RWPE1 (cell line): ENCODE results near the gene HSPG2.

Experiments
- CTCF ChIA-PET: fragments of 350-600 bp; sonication (Branson Sonifier 250); formaldehyde crosslinking; extraction: SDS; loops from one replicate; lab custom pipeline; 2021; lab: Yijun Ruan, JAX
- POLR2A ChIA-PET: fragments of 400-600 bp; formaldehyde crosslinking; extraction: SDS; loops from one replicate; lab custom pipeline; 2020; ENCODE audit warnings: antibody characterized with exemption; ENCODE audit not compliant: low non-redundant PET; lab: Yijun Ruan, JAX
- DNase-seq: peaks from one replicate; pipeline ENCODE4 v3.0.0; 2012; ENCODE audit warnings: low spot score
- H3K27ac ChIP-seq: fragments of 450-650 bp; 2 replicates; pipeline ENCODE4 v1.5.1; 2017
- CTCF ChIP-seq: fragments of 450-650 bp; conservative IDR thresholded peaks from 2 replicates; pipeline ENCODE4 v1.5.1; 2017; ENCODE audit warnings: low read depth, mild to moderate bottlenecking

The HSPG2 gene

GRCh38 chr1:21876267-21876666 is 60.8 kb downstream of the HSPG2 start:
- CTCF ChIA-PET: no interaction called here
- no peak for DNase-seq
- TF ChIP-seq CTCF: no peak
- H3K27ac ChIP-seq: no peak overlapping the region
- POLR2A ChIA-PET: no interaction called here

DNA sequence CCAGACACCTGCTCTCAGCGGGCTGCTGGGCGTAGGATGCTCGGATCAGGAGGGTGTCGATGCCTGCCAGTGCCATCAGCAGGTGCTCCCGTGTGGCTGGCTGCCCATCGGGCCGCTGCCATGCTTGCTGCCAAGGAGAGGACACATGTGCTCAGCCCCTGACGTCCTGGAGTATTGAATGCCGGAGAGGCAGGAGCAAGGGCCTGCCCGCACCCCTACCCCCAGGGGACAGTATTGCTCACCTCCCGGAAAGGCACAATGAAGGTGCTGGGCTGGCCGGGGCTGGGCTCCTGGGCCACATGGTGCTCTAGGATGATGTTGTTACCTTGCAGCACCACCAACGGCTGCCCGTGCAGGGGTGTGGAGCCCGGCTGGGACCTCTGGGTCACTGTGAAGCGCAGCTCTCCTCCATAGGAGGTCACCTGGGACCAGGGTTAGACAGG is 61.5 kb downstream of the HSPG2 start:
- TF ChIP-seq CTCF: no peak
- POLR2A ChIA-PET: no interaction called here
- CTCF ChIA-PET: no interaction called here
- DNase-seq: no peak
- H3K27ac ChIP-seq: no peak overlapping the region

GRCh38 chr1:21874778-21875547 is 62.1 kb downstream of the HSPG2 start:
- no peak for TF ChIP-seq CTCF
- DNase-seq: no peak
- ChIA-PET CTCF (no interaction called here), POLR2A (no interaction called here)
- no peak overlapping the region for H3K27ac ChIP-seq

DNA sequence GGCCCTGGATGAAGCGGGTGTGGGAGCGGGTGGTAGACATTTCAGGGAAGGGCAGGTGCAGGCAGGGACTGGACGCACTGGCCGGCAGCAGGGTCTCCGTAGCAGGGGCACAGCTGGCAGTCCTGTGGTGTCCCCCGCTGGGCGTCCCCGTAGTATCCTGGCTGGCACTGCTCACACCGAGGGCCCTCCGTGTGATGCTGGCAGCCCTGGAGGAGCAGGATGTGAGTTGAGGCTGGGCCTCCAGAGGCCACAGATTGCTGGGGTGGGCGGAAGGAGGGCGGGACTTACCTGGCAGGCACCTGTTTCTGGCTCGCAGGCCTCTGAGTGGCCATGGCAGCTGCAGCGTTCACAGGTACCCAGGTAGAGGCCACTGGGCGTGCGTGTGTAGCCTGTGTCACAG is 62.8 kb downstream of the HSPG2 start:
- no peak for TF ChIP-seq CTCF
- POLR2A ChIA-PET: no interaction called here
- DNase-seq: no peak
- no peak overlapping the region for H3K27ac ChIP-seq
- CTCF ChIA-PET: no interaction called here

DNA sequence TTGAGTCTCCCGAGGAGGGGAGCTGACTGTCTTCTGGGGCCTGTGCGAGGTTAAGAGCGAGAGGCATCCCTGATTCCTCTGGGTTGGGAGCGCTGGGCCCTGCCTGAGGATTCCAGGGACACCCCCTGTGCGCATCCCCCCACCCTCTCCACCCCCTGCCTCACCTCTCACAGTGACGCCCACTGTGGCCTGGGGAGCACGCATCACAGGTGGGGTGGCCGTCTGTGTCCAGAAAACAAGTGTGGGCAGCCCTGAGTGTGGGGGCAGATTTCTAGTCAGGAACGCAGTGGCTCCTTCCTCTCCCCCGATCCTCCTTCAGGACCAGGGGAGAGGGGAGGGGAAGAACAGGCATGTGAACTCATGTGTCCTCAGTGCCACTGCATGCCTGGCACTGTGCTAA is 63.3 kb downstream of the HSPG2 start:
- no peak for DNase-seq
- ChIA-PET POLR2A (no interaction called here), CTCF (no interaction called here)
- no peak overlapping the region for H3K27ac ChIP-seq
- TF ChIP-seq CTCF: no peak

GRCh38 chr1:21873174-21873573 is 63.9 kb downstream of the HSPG2 start:
- ChIA-PET CTCF (interaction anchor here (0.5 kb wide), 1 partner anchor 200 kb away, joined by 3 read pairs; no protein-coding TSS in a partner anchor), POLR2A (interaction anchor here (0.5 kb wide), 1 partner anchor 72 kb away, joined by 3 read pairs; no protein-coding TSS in a partner anchor)
- no peak for TF ChIP-seq CTCF
- H3K27ac ChIP-seq: peak overlapping the region; percentile 68; the same call in 1 of the 2 replicates
- no peak for DNase-seq
